MG63 (cell line): Measurements from ENCODE around the gene TACR2. TPM values are rescaled to one million over a fixed set of nuclear protein-coding genes. Genes with fewer than 3 reads are reported as not detected.

Experiments used
- DNase-seq: peaks from one replicate; pipeline ENCODE4 v3.0.0-alpha.2; 2020
- H3K27me3 ChIP-seq: fragments of 250-450 bp; sonication (Bioruptor Pico); 2 replicates; pipeline ENCODE4 v1.5.1; 2020; ENCODE audit warnings: mild to moderate bottlenecking, moderate library complexity
- H3K36me3 ChIP-seq: fragments of 250-450 bp; sonication (Bioruptor Pico); 2 replicates; pipeline ENCODE4 v1.5.1; 2020; ENCODE audit warnings: mild to moderate bottlenecking, moderate library complexity
- H3K4me3 ChIP-seq: fragments of 250-450 bp; sonication (Bioruptor Pico); 2 replicates; pipeline ENCODE4 v1.5.1; 2020; ENCODE audit warnings: mild to moderate bottlenecking, moderate library complexity
- H3K9me3 ChIP-seq: fragments of 250-450 bp; sonication (Bioruptor Pico); 2 replicates; pipeline ENCODE4 v1.5.1; 2020; ENCODE audit warnings: mild to moderate bottlenecking, moderate library complexity
- total RNA-seq: library from RNA; depleted of rRNA; stranded (reverse); fragments of >200 nt; shearing (Covaris generic); gene quantifications from 2 replicates; pipeline ENCODE4 v1.2.3, GENCODE V29; 2014; ENCODE audit warnings: low replicate concordance; rRNA removed

The TACR2 gene
- total RNA-seq, 1 experiment from 2014 or later, result not detected

- Histone ChIP-seq H3K9me3 (no peaks in the 10 kb centered on the region), H3K36me3 (peaks cover 17% of the 10 kb centered on the region), H3K4me3 (no peak overlapping the region), H3K27me3 (no peaks in the 10 kb centered on the region)
- no peak for DNase-seq
Observed at GRCh38 chr10:69353977-69354635, 62.6 kb downstream of the TACR2 start.

Other genes with a start within 250 kb of the TACR2 start
- 21.2 and 23.3 TPM in 2 replicates for gene SUPV3L1, start 236.7 kb downstream of the TACR2 start, total RNA-seq
- 0.20 TPM in 1 of 2 replicates, not detected in the other for gene HKDC1, start 196.6 kb downstream of the TACR2 start, total RNA-seq
- gene HK1, start 138.4 kb downstream of the TACR2 start, total RNA-seq, result 72.2 and 83.2 TPM in 2 replicates
- 7.5 TPM in 2 replicates for gene TSPAN15, start 34.5 kb upstream of the TACR2 start, total RNA-seq
- not detected in 2 replicates for gene NEUROG3, start 156.5 kb upstream of the TACR2 start, total RNA-seq
- 4.3 and 6.8 TPM in 2 replicates for gene FAM241B, start 213.3 kb upstream of the TACR2 start, total RNA-seq